HepG2 (cell line): ENCODE results near the gene VASN. TPM values are rescaled to one million over a fixed set of nuclear protein-coding genes. Genes with fewer than 3 reads are reported as not detected.
A peak's percentile ranks its signal among the peaks of the same experiment; 100 is the strongest.

Experiments used
- BORCS8-MEF2B ChIP-seq: sonication (generic); formaldehyde crosslinking; IDR thresholded peaks from 2 replicates; pipeline ENCODE4 v1.8.0; 2022; ENCODE audit warnings: mild to moderate bottlenecking, missing genetic modification reagents
- ETV6 ChIP-seq: sonication (generic); formaldehyde crosslinking; conservative IDR thresholded peaks from 2 replicates; pipeline ENCODE4 v1.4.0; 2020; ENCODE audit warnings: missing genetic modification reagents
- GABPB1 ChIP-seq: IDR thresholded peaks from 2 replicates; pipeline ENCODE4 v1.6.1; 2016; ENCODE audit warnings: mild to moderate bottlenecking, missing genetic modification reagents, moderate library complexity, missing compliant biosample characterization
- LCORL ChIP-seq, 2 experiments: fragments of 450-650 bp in 1 of 2; sonication (generic) in 1 of 2; formaldehyde crosslinking in 1 of 2; IDR thresholded peaks; 2 replicates each; pipeline versions ENCODE4 v1.5.0 to v1.6.1; 2017 to 2020; ENCODE audit warnings: antibody characterized with exemption in 1 of 2, missing genetic modification reagents in 1 of 2
- NFE2 ChIP-seq: sonication (generic); formaldehyde crosslinking; IDR thresholded peaks from 2 replicates; pipeline ENCODE4 v1.4.0; 2020; ENCODE audit warnings: missing genetic modification reagents
- PPARG ChIP-seq: conservative IDR thresholded peaks from 2 replicates; pipeline ENCODE4 v1.6.1; 2016; ENCODE audit warnings: missing biosample characterization, missing genetic modification reagents
- SALL1 ChIP-seq: sonication (generic); formaldehyde crosslinking; IDR thresholded peaks from 2 replicates; pipeline ENCODE4 v1.8.0; 2022; ENCODE audit warnings: mild to moderate bottlenecking, missing genetic modification reagents
- TOE1 ChIP-seq: sonication (generic); formaldehyde crosslinking; IDR thresholded peaks from 2 replicates; pipeline ENCODE4 v1.4.0; 2020; ENCODE audit warnings: mild to moderate bottlenecking, missing genetic modification reagents
- ZBTB38 ChIP-seq: sonication (generic); formaldehyde crosslinking; IDR thresholded peaks from 2 replicates; pipeline ENCODE4 v1.5.1; 2020; ENCODE audit warnings: mild to moderate bottlenecking, missing genetic modification reagents
- ZBTB7A ChIP-seq: sonication (generic); formaldehyde crosslinking; IDR thresholded peaks from 2 replicates; pipeline ENCODE4 v1.8.0; 2022; ENCODE audit warnings: mild to moderate bottlenecking, missing genetic modification reagents
- ZKSCAN1 ChIP-seq: fragments of 150-350 bp; IDR thresholded peaks from 2 replicates; pipeline ENCODE4 v1.6.1; 2014; ENCODE audit warnings: low read length
- ZNF7 ChIP-seq: IDR thresholded peaks from 2 replicates; pipeline ENCODE4 v1.6.1; 2016; ENCODE audit warnings: missing biosample characterization, missing genetic modification reagents
- ZNF816 ChIP-seq: sonication (generic); formaldehyde crosslinking; IDR thresholded peaks from 2 replicates; pipeline ENCODE4 v1.8.0; 2022; ENCODE audit warnings: missing genetic modification reagents, mild to moderate bottlenecking, borderline replicate concordance
- ZSCAN21 ChIP-seq: sonication (generic); formaldehyde crosslinking; IDR thresholded peaks from 2 replicates; pipeline ENCODE4 v1.8.0; 2022; ENCODE audit warnings: mild to moderate bottlenecking, missing genetic modification reagents, moderate library complexity, borderline replicate concordance
- polyA plus RNA-seq, 8 experiments: library from polyadenylated mRNA; depleted of rRNA in 3 of 8; stranded (reverse) in 7 of 8; unstranded in 1 of 8; fragments of >200 nt; fragmentation: Illumina TruSeq in 4 of 8; extraction: Trizol in 4 of 8; gene quantifications; 2 replicates each; pipeline versions ENCODE4 v1.2.1 to v1.2.3, GENCODE V29; 2011 to 2016; ENCODE audit warnings: low read depth in 4 of 8, missing spikeins in 1 of 8, mixed read lengths in 1 of 8; ENCODE audit not compliant: insufficient read depth in 1 of 8
- total RNA-seq, 5 experiments: library from RNA; depleted of rRNA; stranded (reverse); fragments of >200 nt; fragmentation: Illumina TruSeq; extraction: Trizol; gene quantifications; 2 replicates each; pipeline ENCODE4 v1.2.3, GENCODE V29; 2016; ENCODE audit warnings: low read depth in 1 of 5
- TF ChIP-seq, protein P1 (sequence below): sonication (generic); formaldehyde crosslinking; IDR thresholded peaks from 2 replicates; pipeline ENCODE4 v1.9.0; 2022; ENCODE audit warnings: missing genetic modification reagents, mild to moderate bottlenecking, borderline replicate concordance
- TF ChIP-seq, protein P2 (sequence below): IDR thresholded peaks from 2 replicates; pipeline ENCODE4 v1.6.1; 2016; ENCODE audit warnings: missing compliant biosample characterization, missing genetic modification reagents, borderline replicate concordance
- TF ChIP-seq, protein P3 (sequence below): sonication (generic); formaldehyde crosslinking; IDR thresholded peaks from 2 replicates; pipeline ENCODE4 v1.4.0; 2020; ENCODE audit warnings: missing genetic modification reagents
- TF ChIP-seq, protein P4 (sequence below): sonication (generic); formaldehyde crosslinking; IDR thresholded peaks from 2 replicates; pipeline ENCODE4 v1.4.0; 2020; ENCODE audit warnings: missing genetic modification reagents; ENCODE audit errors: not compliant biosample characterization
- TF ChIP-seq, protein P5 (sequence below): sonication (generic); formaldehyde crosslinking; IDR thresholded peaks from 2 replicates; pipeline ENCODE4 v1.4.0; 2020; ENCODE audit warnings: missing genetic modification reagents

Gene VASN
- total and polyA plus RNA-seq, 2 of the 13 experiments (the other 11 are each of a cell fraction or from before 2014, with no cell fraction given), result 8.4 to 18.2 TPM

DNA sequence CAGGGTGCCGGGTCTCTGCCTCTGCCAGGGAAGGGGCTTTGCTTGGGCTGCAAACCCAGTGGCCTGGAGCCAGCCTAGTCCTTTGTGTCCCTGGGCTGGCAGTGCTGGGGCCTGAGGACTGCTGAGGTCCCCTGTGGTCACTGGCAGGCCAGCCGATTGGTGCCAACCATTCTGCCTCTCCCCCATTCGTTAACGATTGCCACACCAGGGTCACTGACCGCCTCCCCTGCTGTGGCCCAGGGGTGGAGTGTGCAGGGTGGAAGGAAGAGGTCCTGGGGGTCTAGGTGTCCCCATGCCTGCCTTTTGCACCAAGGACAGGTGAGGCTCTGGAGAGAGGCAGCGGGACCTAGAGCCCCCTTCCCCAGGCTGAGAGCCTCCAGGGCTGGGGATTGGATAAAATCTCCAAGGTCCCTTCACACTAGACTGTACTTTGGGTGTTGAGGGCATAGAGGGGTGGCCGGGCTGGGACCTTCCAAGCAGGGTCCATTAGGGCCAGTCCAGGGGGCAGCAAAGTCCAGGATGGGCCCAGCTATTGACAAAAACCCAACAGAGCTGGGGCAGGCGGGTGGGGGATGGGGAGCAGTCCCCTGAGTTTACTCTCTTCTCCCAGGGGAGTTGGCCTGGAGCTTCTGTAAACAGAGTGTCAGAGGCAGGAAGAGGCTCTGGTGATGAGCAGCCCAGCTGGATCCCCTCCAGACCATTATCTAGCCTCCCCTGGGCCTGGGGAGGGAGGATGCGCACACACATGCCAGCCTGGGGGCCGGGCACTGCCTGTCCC lies 1.1 kb downstream of the VASN start (continued):
- TF ChIP-seq, protein P1, sequence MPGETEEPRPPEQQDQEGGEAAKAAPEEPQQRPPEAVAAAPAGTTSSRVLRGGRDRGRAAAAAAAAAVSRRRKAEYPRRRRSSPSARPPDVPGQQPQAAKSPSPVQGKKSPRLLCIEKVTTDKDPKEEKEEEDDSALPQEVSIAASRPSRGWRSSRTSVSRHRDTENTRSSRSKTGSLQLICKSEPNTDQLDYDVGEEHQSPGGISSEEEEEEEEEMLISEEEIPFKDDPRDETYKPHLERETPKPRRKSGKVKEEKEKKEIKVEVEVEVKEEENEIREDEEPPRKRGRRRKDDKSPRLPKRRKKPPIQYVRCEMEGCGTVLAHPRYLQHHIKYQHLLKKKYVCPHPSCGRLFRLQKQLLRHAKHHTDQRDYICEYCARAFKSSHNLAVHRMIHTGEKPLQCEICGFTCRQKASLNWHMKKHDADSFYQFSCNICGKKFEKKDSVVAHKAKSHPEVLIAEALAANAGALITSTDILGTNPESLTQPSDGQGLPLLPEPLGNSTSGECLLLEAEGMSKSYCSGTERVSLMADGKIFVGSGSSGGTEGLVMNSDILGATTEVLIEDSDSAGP (CRISPR knock-in tag), result peak; percentile 76
- peak; percentile 29; the same call in 1 of the 2 replicates for TF ChIP-seq ZSCAN21 (CRISPR knock-in tag)
- TF ChIP-seq ZBTB38 (CRISPR knock-in tag), result no peak
- TF ChIP-seq, protein P2, sequence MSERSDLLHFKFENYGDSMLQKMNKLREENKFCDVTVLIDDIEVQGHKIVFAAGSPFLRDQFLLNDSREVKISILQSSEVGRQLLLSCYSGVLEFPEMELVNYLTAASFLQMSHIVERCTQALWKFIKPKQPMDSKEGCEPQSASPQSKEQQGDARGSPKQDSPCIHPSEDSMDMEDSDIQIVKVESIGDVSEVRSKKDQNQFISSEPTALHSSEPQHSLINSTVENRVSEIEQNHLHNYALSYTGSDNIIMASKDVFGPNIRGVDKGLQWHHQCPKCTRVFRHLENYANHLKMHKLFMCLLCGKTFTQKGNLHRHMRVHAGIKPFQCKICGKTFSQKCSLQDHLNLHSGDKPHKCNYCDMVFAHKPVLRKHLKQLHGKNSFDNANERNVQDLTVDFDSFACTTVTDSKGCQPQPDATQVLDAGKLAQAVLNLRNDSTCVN (CRISPR knock-in tag), result peak; percentile 22; the same call in 1 of the 2 replicates
- TF ChIP-seq PPARG, result no peak
- TF ChIP-seq ZNF816, result no peak
- TF ChIP-seq ZBTB7A (CRISPR knock-in tag), result peak; percentile 45
- no peak; the same call in 1 of the 2 replicates for TF ChIP-seq TOE1 (CRISPR knock-in tag)
- 0 out of 2 replicates have a peak, but pooled peaks have one; percentile 19 for TF ChIP-seq ZKSCAN1
- TF ChIP-seq GABPB1 (CRISPR knock-in tag), result no peak; the same call in 1 of the 2 replicates
- TF ChIP-seq, protein P3, sequence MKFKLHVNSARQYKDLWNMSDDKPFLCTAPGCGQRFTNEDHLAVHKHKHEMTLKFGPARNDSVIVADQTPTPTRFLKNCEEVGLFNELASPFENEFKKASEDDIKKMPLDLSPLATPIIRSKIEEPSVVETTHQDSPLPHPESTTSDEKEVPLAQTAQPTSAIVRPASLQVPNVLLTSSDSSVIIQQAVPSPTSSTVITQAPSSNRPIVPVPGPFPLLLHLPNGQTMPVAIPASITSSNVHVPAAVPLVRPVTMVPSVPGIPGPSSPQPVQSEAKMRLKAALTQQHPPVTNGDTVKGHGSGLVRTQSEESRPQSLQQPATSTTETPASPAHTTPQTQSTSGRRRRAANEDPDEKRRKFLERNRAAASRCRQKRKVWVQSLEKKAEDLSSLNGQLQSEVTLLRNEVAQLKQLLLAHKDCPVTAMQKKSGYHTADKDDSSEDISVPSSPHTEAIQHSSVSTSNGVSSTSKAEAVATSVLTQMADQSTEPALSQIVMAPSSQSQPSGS (CRISPR knock-in tag), result no peak
- TF ChIP-seq, protein P4, sequence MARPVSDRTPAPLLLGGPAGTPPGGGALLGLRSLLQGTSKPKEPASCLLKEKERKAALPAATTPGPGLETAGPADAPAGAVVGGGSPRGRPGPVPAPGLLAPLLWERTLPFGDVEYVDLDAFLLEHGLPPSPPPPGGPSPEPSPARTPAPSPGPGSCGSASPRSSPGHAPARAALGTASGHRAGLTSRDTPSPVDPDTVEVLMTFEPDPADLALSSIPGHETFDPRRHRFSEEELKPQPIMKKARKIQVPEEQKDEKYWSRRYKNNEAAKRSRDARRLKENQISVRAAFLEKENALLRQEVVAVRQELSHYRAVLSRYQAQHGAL, result no peak
- no peak for TF ChIP-seq ETV6 (CRISPR knock-in tag)
- TF ChIP-seq, protein P5, sequence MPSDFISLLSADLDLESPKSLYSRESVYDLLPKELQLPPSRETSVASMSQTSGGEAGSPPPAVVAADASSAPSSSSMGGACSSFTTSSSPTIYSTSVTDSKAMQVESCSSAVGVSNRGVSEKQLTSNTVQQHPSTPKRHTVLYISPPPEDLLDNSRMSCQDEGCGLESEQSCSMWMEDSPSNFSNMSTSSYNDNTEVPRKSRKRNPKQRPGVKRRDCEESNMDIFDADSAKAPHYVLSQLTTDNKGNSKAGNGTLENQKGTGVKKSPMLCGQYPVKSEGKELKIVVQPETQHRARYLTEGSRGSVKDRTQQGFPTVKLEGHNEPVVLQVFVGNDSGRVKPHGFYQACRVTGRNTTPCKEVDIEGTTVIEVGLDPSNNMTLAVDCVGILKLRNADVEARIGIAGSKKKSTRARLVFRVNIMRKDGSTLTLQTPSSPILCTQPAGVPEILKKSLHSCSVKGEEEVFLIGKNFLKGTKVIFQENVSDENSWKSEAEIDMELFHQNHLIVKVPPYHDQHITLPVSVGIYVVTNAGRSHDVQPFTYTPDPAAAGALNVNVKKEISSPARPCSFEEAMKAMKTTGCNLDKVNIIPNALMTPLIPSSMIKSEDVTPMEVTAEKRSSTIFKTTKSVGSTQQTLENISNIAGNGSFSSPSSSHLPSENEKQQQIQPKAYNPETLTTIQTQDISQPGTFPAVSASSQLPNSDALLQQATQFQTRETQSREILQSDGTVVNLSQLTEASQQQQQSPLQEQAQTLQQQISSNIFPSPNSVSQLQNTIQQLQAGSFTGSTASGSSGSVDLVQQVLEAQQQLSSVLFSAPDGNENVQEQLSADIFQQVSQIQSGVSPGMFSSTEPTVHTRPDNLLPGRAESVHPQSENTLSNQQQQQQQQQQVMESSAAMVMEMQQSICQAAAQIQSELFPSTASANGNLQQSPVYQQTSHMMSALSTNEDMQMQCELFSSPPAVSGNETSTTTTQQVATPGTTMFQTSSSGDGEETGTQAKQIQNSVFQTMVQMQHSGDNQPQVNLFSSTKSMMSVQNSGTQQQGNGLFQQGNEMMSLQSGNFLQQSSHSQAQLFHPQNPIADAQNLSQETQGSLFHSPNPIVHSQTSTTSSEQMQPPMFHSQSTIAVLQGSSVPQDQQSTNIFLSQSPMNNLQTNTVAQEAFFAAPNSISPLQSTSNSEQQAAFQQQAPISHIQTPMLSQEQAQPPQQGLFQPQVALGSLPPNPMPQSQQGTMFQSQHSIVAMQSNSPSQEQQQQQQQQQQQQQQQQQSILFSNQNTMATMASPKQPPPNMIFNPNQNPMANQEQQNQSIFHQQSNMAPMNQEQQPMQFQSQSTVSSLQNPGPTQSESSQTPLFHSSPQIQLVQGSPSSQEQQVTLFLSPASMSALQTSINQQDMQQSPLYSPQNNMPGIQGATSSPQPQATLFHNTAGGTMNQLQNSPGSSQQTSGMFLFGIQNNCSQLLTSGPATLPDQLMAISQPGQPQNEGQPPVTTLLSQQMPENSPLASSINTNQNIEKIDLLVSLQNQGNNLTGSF (CRISPR knock-in tag), result no peak
- no peak for TF ChIP-seq LCORL (IDR thresholded peaks at IDR 0.05)
- peak; percentile 99 for TF ChIP-seq LCORL (CRISPR knock-in tag; IDR thresholded peaks at IDR 0.05)
- TF ChIP-seq ZNF7 (CRISPR knock-in tag), result no peak
- peak; percentile 76 for TF ChIP-seq SALL1 (CRISPR knock-in tag)
- TF ChIP-seq BORCS8-MEF2B (CRISPR knock-in tag), result no peak
- no peak for TF ChIP-seq NFE2 (CRISPR knock-in tag)
